Measurements from ENCODE around the gene C15orf40. TPM values are rescaled to one million over a fixed set of nuclear protein-coding genes. Genes with fewer than 3 reads are reported as not detected.

The C15orf40 gene
- total RNA-seq, 4 donors from 2014 or later, result 2.0 to 21.2 (median 8.3) TPM

- intact Hi-C loops (cut with DNase I; ENCODE audit: low total_unique reads), result no loop called here
- peak; percentile 86 to 93 for DNase-seq
These were observed 25.6 kb downstream of the C15orf40 start, which contains the start of gene RAMAC for GRCh38 chr15:82985688-82986441. TSS of gene RAMAC (plus strand) at chr15:82986210. CDS start at chr15:82989019, 2,809 bp downstream.

GRCh38 chr15:82980981-82981380 is 30.5 kb downstream of the C15orf40 start:
- intact Hi-C loops (cut with DNase I; ENCODE audit: low total_unique reads), result no loop called here
- Histone ChIP-seq H3K27me3 (no peaks in the 10 kb centered on the region), H3K9me3 (no peaks in the 10 kb centered on the region), H3K4me1 (no peaks in the 10 kb centered on the region), H3K4me3 (no peak overlapping the region), H3K27ac (no peak overlapping the region), H3K36me3 (no peaks in the 10 kb centered on the region)
- TF ChIP-seq CTCF (IDR thresholded peaks at IDR 0.05) (no peak), POLR2A (IDR thresholded peaks at IDR 0.05) (no peak)
- no peak for DNase-seq

More at GRCh38 chr15:82985688-82986441, 25.6 kb downstream of the C15orf40 start, which contains the start of gene RAMAC:
- TF ChIP-seq POLR2A (IDR thresholded peaks at IDR 0.05), result no peak
- peak in 1 of 4 experiments; percentile 18 for TF ChIP-seq CTCF (IDR thresholded peaks at IDR 0.05)
- no peaks in the 10 kb centered on the region for H3K36me3 ChIP-seq
- peak within 1 kb of the TSS; percentile 57 to 65 for H3K4me3 ChIP-seq
- no peaks in the 10 kb centered on the region for H3K27me3 ChIP-seq
- H3K4me1 ChIP-seq, result no peaks in the 10 kb centered on the region
- H3K27ac ChIP-seq, result peak within 1 kb of the TSS; percentile 55 to 72
- H3K9me3 ChIP-seq, result peaks cover 0 to 2% of the 10 kb centered on the region in 2 donors

GRCh38 chr15:82979726-82980125 is 31.7 kb downstream of the C15orf40 start:
- TF ChIP-seq CTCF (IDR thresholded peaks at IDR 0.05) (no peak), POLR2A (IDR thresholded peaks at IDR 0.05) (no peak)
- Histone ChIP-seq H3K4me3 (no peak overlapping the region), H3K4me1 (no peaks in the 10 kb centered on the region), H3K9me3 (no peaks in the 10 kb centered on the region), H3K27me3 (no peaks in the 10 kb centered on the region), H3K27ac (no peak overlapping the region), H3K36me3 (no peaks in the 10 kb centered on the region)
- no peak for DNase-seq
- intact Hi-C loops (cut with DNase I; ENCODE audit: low total_unique reads), result no loop called here

GRCh38 chr15:82978438-82978837 is 33.0 kb downstream of the C15orf40 start:
- H3K27ac ChIP-seq, result no peak overlapping the region
- H3K27me3 ChIP-seq, result no peaks in the 10 kb centered on the region
- no peaks in the 10 kb centered on the region for H3K4me1 ChIP-seq
- H3K4me3 ChIP-seq, result no peak overlapping the region
- intact Hi-C loops (cut with DNase I; ENCODE audit: low total_unique reads), result no loop called here
- no peaks in the 10 kb centered on the region for H3K36me3 ChIP-seq
- TF ChIP-seq POLR2A (IDR thresholded peaks at IDR 0.05) (no peak), CTCF (IDR thresholded peaks at IDR 0.05) (no peak)
- H3K9me3 ChIP-seq, result no peaks in the 10 kb centered on the region
- DNase-seq, result no peak

- no peak for DNase-seq
- Histone ChIP-seq H3K36me3 (no peaks in the 10 kb centered on the region), H3K9me3 (no peaks in the 10 kb centered on the region), H3K27ac (no peak overlapping the region), H3K4me3 (no peak overlapping the region), H3K4me1 (no peaks in the 10 kb centered on the region), H3K27me3 (no peaks in the 10 kb centered on the region)
- TF ChIP-seq CTCF (IDR thresholded peaks at IDR 0.05), result no peak
- intact Hi-C loops (cut with DNase I; ENCODE audit: low total_unique reads), result no loop called here
These were observed 34.4 kb downstream of the C15orf40 start for GRCh38 chr15:82977076-82977475.

All from uterus (tissue), 4 donors.